Suprapubic skin (tissue), 4 donors: ENCODE data around the gene TGDS.

Experiments used
- CTCF ChIP-seq, 2 donors: fragments of 200-600 bp in 1 of 2; fragments of 450-650 bp in 1 of 2; sonication (generic) in 1 of 2; IDR thresholded peaks; one replicate each; pipeline ENCODE4 v1.5.1; 2016 to 2019; ENCODE audit warnings: antibody characterized with exemption in 2 of 2, mild to moderate bottlenecking in 1 of 2, moderate library complexity in 1 of 2
- EP300 ChIP-seq: sonication (generic); formaldehyde crosslinking; IDR thresholded peaks from one replicate; pipeline ENCODE4 v1.6.1; 2017; ENCODE audit warnings: antibody characterized with exemption
- POLR2A ChIP-seq, 2 donors: fragments of 450-650 bp; IDR thresholded peaks; one replicate each; pipeline ENCODE4 v1.6.1; 2017; ENCODE audit warnings: antibody characterized with exemption in 2 of 2, mild to moderate bottlenecking in 2 of 2, moderate library complexity in 2 of 2
- POLR2AphosphoS5 ChIP-seq, 3 donors: sonication (generic); formaldehyde crosslinking; IDR thresholded peaks; one replicate each; pipeline ENCODE4 v1.6.1; 2017; ENCODE audit warnings: antibody characterized with exemption in 3 of 3

DNA sequence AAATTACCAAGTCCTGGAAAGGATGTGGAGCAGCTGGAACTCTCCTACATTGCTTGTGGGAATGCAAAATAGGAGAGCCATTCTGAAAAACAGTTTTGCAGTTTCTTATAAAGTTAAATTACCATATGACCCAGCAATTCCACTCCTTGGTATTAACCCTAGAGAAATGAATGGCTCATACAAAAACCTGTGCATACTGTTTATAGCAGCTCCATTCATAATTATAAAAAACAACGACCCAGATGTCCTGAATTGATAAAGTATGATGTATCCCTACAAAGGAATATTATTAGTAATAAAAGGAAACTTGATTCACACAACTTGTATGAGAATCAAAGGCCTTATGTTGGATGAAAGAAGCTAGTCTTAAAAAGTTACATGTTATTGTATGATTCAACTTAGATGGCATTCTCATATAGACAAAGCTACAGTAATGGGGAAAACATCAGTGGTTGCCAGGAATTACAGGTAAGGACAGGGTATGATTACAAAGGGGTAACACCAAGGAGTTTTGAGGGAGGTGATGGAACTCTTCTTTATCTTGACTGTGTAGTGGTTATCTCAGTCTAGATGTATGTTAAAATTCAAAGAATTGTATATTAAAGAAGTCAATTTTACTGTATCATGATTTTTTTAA is 41.1 kb upstream of the TGDS start:
- TF ChIP-seq CTCF (IDR thresholded peaks at IDR 0.05) (no peak), EP300 (no peak), POLR2AphosphoS5 (IDR thresholded peaks at IDR 0.05) (no peak), POLR2A (IDR thresholded peaks at IDR 0.05) (no peak)
